GM19438 (cell line): Measurements from ENCODE around the gene NOB1.
"Not testable (repeated sequence)": the region's sequence is repeated elsewhere in the genome, so short reads cannot be mapped to it uniquely, and the experiment has no call there.

Experiments
- ATAC-seq: cut with Tn5 transposase; IDR thresholded peaks from one replicate; pipeline ENCODE4 v1.9.1; 2021; ENCODE audit warnings: low read depth; ENCODE audit not compliant: unreplicated experiment

The NOB1 gene

DNA sequence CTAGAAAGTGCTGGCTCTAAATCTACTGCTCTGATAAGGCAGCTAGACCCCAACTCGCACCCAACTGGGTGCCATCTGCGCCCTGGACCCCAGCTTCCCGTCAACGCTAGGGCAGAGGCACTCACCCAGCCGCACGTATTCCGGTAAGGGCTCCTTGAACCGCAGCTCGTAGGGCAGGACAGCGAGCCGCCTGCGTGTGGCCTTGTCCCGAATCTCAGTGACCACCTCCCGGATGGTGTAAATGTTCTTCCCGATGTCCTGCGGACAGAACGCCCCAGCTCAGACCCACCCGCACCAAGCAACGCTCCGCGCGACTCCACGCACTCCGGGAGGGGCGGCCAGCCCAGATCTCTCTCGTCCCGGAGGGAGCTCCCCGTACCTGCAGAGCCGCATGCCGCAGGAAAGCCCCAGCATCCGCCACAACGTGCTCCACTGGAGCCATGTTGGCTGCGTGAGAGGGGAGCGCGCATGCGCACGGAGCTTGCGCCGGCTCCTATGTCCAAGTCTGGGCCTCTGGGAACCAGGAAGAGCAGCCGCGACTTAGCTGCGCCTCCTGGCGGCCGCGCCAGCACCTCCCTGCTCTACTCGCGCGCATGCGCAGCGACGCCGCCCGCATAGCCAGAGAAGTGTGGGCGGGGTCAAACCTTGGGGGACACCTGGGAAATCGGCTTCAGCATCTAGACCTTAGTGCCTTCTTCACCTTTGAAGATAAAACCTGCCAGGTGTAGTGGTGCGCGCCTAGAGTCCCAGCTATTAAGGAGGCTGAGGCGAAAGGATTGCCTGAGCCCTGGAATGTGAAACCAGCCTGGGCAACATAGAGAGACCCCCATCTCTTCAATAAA lies at the start of gene NOB1:
Gene NOB1, minus strand, starts transcription at position 458 of the 842 bp plus-strand sequence. Its CDS starts 16 bp downstream, at position 442.
- peak; percentile 94 for ATAC-seq

DNA sequence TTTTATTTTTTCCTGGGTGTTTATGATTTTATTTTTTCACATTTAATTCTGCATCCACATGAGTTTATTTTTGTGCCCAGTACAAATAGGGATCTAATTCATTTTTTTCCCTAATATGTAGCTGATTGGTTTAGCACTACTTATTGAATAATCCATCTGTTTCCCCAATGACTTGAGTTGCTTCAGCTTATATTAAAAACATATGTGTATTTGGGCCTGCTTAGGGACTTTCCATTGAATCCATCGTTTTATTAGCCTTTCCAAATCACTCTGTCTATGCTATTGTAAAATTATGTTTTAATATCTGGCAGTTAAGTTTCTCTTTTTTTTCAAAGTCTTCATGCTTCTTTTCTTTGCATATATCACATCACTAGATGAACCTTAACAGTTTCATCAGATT lies 49.6 kb upstream of the NOB1 start:
- no peak for ATAC-seq

DNA sequence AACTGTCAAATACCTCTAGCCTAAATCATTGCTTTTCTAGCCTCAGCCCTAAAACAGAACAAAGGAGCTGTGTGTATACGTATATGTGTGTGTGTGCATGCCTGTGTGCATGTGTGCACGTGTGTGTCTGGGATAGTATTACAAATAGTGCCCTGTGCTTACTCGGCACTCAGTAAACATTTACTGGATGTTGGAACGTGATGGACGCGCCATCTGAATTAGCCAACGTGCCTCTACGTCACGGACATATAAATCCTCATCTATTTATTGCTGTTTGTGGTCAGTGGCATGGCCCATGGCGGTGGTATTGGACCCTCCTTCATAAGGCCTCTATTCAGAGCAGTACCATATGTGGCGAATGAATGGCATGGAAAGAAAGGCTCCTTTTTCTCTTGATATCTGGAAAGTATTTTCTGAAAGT lies 44.9 kb upstream of the NOB1 start:
- ATAC-seq = no peak

DNA sequence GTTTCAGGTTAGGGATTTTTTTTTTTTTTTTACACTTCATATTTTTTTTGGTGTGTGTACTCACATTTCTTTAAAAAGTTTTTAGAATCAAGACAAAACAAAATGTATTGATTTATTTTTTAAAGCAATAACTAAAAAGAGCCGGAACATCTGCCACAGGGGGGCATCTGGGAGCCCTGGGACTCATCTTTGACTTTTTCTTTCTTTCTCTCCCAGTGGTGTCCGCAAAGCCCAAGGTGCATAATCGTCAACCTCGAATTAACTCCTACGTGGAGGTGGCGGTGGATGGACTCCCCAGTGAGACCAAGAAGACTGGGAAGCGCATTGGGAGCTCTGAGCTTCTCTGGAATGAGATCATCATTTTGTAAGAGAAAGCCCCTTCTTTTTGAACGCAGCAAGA lies 43.7 kb upstream of the NOB1 start:
- no peak for ATAC-seq

DNA sequence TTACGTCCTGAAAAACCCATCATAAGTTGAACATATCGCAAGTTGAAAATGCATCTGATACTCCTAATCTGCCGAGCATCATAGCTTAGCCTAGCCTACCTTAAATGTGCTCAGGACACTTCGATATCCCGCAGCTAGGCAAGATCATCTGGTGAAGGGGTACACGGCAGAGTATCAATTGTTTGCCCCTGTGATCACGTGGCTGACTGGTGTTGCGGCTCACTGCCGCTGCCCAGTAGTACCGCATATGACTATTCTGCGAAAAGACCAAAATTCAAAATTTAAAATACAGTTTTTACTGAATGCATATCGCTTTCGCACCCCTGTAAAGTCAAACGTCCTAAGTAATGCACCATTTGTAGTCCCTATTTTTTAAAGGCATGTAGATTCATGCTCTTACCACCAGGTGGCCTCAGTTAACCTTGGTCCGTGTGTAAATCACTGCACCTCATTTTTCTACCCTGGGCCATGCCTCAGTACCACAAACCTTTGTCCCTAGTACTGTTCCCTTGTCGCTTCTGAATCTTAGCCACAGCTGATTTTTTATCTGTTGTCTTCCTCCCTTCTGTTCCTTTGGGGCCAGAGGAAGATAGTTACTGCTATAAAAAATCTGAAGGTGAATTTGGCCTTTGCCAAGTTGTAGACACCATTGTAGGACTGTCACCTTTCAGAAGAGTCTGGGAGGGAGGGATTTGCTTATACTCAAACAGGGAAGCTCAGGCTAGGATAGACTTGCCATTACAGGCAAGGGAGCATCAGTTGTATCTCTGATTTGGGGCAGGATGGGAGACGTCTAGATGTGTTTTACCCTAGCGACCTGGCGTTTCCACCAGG lies 41.8 kb upstream of the NOB1 start:
- ATAC-seq = no peak

DNA sequence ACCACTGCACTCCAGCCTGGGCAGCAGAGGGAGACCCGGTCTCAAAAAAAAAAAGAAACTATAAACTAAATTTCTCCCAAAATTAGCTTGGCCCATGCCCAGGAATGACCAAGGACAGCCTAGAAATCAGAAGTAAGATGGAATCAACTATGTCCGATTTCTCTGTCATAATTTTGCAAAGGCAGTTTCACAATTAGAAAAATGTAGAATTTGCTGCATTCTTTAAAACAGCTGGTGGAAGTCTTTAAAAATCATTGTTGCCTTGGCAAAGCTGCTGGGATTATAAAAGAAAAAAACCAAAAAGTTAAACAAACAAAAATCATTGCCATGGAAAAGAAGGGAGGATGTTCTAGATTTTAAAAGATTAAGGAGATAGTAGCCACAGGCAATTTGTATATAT lies 39.8 kb upstream of the NOB1 start:
- no peak for ATAC-seq

DNA sequence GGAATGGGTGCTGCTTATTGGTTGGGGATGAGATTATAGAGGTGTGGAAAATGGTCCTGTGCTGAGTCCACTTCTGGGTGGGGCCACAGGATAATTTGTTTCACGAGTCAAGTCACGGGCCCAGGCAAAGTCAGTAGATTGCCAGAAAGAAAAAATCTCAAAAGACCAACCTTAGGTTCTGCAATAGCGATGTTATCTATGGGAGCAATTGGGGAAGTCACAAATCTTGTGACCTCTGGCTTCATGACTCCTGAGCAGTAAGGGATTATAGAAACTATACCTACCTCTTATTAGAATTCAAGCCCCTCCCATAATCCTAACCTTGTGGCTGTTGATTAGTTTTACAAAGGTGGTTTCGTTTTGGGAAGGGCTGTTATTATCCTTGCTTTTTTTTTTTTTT lies 38.8 kb upstream of the NOB1 start:
- ATAC-seq = no peak

DNA sequence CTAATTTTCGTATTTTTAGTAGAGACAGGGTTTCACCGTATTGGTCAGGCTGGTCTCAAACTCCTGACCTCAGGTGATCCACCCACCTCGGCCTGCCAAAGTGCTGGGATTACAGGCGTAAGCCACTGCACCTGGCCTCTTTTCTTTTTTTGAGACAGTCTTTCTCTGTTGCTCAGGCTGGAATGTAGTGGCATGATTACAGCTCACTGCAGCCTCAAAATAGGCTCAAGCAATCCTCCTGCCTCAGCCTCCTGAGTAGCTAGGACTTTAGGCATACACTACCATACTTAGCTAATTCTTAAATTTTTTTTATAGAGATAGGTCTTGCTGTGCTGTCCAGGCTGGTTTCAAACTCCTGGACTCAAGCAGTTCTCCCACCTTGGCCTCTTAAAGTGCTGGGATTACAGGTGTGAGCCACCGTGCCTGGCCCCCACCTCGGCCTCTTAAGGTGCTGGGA lies 36.7 kb upstream of the NOB1 start:
- not testable (repeated sequence) for ATAC-seq

DNA sequence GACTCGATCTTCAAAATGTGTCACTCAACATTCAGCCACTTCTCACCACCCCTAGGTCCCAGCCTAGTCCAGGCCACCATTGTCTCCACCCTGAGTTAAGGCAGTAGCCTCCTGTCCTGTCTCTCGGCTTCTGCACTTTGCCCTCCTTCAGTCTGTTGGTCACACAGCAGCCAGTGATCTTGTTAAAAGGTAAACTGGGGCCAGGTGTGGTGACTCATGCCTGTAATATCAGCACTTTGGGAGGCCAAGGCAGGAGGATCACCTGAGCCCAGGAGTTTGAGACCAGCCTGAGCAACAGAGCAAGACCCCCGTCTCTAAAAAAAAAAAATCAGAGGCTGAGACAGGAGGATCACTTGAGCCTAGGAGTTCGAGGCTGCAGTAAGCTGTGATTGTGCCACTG lies 33.2 kb upstream of the NOB1 start:
- ATAC-seq = no peak

DNA sequence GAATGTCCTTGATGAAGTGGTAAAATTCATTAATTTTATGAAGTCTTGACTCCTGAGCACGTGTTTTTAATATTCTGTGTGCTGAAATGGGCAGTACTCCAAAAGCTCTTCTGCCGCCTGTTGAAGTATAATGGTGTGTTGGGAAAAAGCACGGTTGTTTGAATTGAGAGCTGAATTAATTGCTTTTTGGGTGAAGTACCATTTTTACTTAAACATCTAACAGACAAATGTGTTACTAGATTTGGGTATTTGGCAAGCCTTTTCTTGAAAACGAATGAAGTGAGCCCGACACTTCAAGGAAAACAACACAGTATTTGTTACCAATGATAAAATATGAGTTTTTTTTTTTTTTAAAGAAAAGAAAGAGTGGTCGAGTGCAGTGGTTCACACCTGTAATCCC lies 29.9 kb upstream of the NOB1 start:
- no peak for ATAC-seq

DNA sequence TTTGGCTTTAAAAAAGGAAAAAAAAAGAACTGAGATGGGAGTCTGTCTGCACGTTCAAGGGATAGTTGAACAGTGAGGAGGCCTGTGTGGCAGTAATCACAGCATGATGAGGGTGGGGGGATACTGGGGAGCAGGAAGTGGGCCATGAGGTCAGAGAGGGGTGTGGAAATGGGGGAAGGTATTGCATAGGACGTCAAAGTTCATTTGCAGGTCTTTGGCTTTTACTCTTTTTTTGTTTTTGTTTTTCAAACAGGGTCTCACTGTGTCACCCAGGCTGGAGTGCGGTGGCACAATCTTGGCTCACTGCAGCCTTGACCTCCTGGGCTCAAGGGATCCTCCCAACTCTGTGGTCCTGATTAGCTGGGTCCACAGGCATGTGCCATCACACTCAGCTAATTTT lies 26.4 kb upstream of the NOB1 start:
- ATAC-seq = no peak

DNA sequence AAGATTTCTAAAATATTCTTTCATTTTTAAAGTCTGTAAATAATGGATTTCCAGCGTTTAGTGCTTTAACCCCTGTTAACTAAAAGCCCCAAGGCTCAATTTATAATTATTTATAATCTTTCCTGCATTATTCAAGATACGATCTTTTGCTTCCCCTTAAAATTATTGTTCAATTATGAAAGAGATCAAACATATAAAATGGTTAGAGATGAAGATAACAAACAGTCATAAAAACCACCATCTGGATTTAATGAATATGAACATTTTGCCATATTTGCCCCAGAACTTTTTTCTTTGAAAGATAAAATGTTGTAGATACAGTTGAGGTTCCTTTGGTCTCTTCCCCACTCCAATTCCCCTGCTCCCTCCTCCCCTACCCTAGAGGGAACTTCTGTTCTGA lies 25.0 kb upstream of the NOB1 start:
- ATAC-seq = no peak

DNA sequence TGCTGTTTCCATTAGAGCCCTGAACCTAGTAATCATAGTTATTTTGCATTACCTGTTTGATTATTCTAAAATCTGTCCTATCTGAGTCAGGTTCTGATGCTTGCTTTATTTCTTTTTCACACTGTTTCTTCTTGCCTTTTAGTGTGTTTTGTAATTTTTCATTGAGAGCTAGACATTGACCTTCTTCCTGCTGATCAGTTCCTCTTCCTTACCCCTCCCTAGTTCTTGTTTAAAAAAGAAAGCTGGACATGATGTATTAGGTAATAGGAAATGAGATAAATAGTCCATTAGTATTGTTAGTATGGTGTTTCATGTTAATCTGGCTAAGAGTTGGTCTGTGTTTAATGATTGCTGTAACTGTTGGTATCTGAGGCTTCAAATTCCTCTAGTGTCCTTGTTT lies 20.8 kb upstream of the NOB1 start:
- ATAC-seq = no peak

DNA sequence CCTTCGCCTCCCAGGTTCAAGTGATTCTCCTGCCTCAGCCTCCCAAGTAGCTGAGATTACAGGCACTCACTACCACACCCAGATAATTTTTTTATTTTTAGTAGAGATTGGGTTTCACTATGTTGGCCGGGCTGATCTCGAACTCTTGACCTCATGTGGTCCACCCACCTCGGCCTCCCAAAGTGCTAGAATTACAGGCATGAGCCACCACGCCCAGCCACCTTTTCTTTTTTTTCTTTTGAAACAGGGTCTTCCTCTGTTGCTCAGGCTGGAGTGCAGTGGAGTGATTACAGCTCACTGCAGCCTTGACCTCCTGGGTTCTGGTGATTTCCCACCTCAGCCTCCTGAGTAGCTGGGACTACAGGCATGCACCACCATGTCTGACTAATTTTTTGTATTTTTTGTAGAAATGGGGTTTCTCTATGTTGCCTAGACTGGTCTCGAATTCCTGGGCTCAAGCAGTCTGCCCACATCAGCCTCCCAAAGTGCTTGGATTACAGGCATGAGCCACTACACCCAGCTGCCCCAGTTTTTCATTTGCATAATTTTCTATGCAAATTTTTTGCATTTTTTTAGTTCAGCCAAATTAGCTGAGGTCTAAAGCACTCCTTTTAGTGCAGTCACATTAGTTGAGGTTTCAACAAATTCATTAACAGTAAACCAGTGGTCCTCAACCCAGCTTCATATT lies 18.7 kb upstream of the NOB1 start:
- no peak for ATAC-seq

DNA sequence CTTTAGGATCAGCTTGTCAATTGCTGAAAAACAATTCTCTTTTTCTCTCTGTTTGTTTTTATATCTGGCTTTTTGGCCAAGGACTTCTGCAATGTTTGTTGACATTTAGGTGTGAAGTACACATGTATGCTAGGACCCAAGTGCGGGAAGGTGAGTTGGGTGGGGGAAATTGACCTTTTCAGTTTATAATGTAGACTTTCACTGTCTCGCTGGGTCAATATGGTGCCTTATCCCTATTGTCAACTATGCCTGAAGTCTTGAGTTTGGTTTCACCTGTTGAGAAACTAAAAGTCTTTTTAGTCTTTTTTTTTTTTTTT lies 16.9 kb upstream of the NOB1 start:
- ATAC-seq = no peak

DNA sequence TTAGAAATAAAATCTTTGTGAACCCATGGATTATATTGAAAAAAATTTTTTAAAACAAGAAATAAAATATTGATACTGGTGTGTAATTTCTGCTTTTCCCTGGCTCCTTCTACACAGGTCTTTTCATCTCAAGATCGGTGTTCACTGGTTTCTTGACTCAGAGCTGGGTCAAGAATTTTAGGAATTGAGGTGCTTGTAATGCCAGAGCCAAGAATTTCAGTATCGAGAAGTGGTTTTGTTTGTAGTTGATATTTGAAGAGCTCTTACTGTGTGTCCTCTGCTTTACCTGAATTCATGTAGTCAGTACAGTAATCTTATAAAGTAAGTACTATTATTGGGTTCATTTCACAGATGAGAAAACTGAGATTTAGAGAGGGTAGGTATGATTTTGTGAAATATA lies 14.7 kb upstream of the NOB1 start:
- ATAC-seq = no peak

DNA sequence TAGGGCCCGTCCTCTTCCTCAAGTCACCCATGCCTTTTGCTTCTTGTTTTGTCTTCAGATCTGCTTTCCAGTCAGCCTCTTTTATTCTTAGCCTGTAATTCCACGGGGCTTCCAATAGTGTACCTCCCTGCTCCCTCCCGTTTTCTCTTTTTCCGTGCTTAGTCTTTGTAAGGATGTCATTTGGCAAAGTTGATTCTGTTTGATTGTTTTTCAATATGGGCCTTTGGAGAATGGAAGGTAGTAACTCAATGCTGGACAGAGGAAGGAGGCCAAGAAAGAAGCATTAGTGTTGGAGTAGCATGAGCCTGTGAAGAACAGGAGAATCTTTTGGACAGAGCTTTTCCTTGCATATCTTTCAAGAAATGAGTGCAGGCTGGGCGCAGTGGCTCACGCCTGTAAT lies 13.9 kb upstream of the NOB1 start:
- no peak for ATAC-seq

DNA sequence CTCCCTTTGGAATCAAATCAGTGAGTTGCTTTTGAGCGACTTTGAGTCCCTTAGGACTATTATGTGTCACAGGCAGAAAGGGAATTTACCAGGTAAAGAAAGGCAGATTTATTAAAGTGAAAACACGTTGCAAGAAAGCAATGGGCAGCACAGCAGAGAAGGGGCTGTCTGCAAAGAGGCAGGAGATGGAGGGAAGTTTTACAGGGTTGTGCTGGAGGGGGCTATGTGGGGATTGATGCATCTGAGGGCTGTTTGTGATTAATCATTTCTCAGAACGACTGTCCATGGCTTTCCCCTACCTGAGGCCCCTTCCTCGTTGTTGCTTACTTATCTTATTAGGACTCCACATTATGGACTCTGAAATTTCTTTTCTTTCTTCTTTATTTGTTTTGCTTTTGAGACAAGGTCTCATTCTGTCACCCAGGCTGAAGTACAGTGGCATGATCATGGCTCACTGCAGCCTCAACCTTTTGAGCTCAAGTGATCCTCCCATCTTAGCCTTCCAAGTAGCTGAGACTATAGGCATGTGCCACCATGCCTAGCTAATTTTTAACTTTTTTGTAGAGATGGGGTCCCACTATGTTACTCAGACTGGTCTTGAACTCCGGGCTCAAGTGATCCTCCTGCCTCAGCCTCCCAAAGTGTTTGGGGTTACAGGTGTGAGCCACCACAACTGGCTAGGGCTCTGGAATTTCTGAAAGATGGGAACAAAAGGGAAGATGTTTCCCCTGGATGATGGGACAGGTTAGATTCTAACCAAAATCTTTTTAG lies 12.9 kb upstream of the NOB1 start:
- no peak for ATAC-seq

DNA sequence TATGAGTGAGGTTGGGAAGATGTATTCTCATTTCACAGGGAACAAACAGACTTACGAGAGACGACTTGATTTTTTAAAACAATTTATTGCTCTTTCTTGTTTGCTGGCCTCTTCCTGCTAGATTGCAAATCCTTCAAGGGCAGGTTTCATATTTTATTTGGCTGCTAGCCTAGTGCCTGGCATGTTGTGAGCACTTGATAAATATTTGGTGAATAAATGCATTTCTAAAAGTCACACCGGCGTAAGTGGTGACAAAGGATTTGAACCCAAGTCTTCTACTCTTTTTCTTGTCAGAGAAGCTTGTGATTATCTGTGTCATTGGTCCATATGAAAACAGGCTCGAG lies 8.8 kb upstream of the NOB1 start:
- no peak for ATAC-seq

DNA sequence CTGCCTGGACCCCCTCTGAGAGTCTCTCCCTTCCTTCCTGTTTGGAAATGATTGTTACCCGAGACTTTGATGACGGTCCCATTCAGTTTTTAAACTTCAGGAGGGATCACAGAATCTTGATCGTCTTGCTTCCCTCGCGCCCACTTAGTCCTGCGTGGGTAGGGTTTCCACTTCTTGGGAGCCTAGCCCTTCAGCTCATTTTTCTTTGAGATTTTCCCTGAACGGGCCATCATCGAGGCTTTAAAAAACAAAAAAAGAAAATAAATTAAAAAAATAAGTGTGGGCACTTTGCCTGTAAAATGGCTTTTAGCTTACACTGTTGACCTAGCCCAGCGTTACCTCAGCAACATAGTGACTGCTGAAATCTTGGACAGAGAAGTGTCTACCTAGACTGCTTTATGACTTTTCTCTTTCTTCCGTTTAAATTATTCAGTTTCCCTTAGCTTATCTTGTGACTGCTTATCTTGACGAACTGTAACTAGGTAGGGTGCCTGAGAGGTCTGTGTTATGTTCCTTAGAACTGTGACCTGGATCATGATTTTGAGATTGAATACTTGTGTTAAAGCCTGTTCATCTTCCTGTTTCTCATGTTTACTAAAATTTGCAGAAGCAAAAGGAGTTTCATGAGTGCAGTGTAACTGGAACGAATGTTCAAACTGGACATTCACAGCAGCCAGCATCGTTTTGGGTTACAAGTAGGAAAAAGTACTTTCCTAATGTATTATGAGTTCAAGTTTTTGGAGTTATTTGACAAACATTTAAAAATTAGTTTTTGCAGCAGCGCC lies 8.3 kb upstream of the NOB1 start:
- ATAC-seq = peak; percentile 17
